GM18502 (cell line): Measurements from ENCODE around the gene NOL4L.

Experiments used
- ATAC-seq: cut with Tn5 transposase; IDR thresholded peaks from one replicate; pipeline ENCODE4 v1.9.1; 2021; ENCODE audit warnings: mild to moderate bottlenecking; ENCODE audit not compliant: unreplicated experiment, poor library complexity

NOL4L gene

GRCh38 chr20:32613192-32614053 is 28.3 kb upstream of the NOL4L start:
- ATAC-seq = no peak

- ATAC-seq = no peak
These were observed 27.4 kb upstream of the NOL4L start for GRCh38 chr20:32612351-32613191.

DNA sequence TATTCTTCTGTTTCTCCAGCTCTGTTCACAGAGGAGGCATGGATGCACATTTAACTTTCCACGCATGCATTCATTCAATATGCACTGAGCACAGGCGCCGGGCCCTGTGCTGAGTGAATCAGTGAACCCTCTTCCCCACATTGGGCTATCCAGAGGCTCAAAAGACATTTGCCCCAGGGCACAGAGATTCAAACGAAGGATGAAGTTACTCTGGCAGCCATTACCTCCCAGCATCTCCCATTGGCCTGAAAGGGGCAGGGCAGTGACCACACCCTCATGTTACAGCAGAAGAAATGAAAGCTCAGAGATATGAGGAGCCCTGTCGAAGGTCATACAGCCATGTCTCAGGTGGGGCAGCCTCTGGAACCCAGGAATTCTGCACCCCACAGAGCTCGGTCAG is 26.7 kb upstream of the NOL4L start:
- ATAC-seq = no peak

DNA sequence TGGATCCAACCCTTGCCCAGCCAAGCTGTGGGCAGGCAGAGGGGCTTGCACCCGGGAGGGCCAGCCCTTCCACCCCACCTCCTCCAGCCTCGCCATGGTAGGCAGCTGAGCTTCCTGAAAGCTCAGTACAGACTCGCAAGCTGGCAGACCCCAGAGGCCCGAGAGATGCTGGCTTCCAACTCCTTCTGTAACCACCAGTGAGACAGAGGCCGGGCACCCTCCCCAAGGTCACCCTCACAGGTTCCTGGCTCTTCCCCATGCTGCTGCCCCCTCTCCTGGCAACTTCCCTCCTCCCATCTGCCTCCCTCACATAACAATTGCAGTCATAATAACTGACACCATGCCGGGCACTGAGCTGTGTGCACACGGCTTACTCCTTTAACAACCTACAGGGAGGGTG is 26.2 kb upstream of the NOL4L start:
- no peak for ATAC-seq

- no peak for ATAC-seq
These were observed 25.5 kb upstream of the NOL4L start for GRCh38 chr20:32610472-32611218.

DNA sequence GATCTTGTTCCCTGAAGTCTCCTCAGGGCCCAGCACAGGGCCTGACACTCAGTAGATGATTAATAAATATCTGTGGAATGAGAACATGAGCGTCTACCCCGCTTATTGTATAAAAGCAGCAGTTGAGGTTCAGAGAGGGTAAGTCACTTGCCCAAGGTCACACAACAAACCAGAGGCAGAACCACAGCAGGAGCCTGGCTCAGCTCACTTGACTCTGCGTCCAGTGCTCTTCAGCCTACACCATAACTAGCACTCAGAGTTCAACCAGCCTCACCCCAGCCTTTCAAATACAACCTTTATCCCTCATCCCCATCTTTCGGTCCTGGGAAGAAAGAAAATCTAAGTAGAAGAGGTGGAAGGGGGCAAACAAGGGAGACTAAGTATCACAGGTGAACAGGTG is 24.9 kb upstream of the NOL4L start:
- ATAC-seq = no peak

GRCh38 chr20:32609111-32609773 is 24.1 kb upstream of the NOL4L start:
- ATAC-seq = no peak

DNA sequence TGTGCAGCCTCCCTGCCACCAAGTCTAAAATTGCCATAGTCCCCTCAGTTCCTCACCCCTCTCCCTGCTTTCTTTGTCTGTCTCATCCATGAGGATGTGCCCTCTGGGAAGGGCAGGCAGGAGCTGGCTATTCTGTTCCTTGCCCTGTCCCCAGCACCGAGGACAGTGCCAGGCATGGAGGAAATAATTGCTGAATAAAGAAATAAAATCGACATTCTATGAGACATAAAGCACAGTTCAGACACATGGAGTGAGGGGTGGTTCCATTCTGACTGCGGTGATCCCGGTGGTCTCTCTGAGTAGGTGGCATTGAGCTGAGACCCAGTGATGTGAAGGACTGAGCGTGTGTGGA is 23.5 kb upstream of the NOL4L start:
- no peak for ATAC-seq

- no peak for ATAC-seq
These were observed 22.9 kb upstream of the NOL4L start for GRCh38 chr20:32607727-32608663.

- ATAC-seq = no peak
These were observed 22.2 kb upstream of the NOL4L start for GRCh38 chr20:32607324-32607723.

GRCh38 chr20:32606790-32607189 is 21.7 kb upstream of the NOL4L start:
- no peak for ATAC-seq

GRCh38 chr20:32606107-32606506 is 21.0 kb upstream of the NOL4L start:
- no peak for ATAC-seq

DNA sequence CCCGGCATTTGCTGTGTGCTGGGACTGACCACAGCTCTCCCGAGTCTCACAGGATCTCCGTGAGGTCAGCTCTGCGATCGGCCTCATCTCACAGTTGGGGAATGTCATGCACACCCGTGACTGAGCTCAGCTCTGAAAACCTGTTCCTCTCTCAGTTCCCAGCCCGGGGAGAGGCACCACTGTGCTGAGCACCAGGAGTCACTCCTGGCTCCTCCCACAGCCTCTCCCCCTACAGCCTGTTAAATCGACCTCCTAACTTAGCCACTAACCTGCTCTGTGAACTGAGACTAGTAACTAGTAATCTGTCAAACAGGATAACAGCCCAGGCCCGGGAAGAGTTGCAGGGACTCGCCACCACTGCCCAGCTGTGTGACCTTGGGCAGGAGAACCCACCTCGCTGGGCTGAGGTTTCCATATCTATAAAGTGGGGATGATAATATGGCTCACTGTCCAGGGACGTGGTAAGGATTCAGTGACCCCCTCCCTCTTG is 20.1 kb upstream of the NOL4L start:
- ATAC-seq = no peak

DNA sequence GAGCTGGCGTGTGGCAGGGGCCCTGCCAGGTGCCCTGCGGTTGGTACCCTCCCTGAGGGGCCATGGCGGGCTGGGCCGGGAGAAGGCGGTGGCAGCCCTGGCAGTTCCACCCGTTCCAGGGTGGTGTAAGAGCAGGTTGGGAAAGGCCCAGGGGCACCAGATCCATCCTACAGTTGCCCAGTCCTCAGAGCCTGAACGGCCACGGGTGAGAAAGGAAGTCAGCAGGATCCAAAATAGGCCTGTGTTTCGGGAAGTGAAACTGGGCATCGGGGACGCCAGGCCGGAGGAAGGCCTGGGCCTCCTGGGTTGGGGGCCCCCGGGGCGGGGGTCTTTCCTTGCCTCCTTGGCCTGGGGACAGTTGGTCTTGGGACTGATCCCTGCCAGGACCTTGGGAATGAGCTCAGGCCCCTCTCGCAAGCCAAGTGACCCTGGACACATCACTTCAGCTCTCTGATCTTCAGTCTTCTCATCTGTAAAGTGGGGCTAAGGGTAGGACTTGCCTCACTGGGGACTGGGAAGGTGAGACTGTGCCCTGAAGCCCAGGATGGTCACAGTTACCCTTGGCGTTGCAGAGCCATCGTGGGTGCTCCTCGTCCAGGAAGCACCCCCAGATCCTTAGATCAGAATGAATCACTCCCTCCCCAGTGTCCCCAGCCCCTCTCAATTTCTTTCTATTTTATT is 18.1 kb upstream of the NOL4L start:
- no peak for ATAC-seq

GRCh38 chr20:32602273-32602672 is 17.1 kb upstream of the NOL4L start:
- no peak for ATAC-seq

- no peak for ATAC-seq
These were observed 15.6 kb upstream of the NOL4L start for GRCh38 chr20:32600681-32601237.

DNA sequence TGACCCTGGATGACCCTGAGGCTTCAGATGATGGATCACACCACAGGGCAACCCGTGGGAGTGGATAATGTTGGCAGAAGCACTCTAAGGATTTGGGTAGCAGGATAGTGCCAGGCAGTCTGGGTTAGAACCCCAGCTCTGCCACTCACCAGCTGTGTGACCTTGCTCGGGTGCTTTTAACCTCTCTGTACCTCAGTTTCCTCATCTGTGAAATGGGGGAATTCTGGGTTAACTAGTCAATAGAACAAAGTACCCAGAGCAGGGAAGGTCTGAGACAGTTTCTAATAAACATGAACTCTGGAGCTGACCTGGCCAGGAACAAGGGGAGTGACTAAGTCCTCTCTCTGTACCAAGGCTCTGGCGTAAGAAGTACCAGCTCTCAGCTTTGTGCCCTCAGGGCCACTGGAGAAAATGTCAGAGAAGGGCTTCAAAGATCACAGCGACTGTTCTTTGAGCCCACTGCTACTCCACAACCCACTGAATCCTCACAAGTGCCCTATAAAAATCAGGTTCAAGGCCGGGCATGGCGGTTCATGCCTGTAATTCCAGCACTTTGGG is 14.7 kb upstream of the NOL4L start:
- no peak for ATAC-seq

- ATAC-seq = no peak
These were observed 13.5 kb upstream of the NOL4L start for GRCh38 chr20:32598606-32599005.
